BJ (cell line): ENCODE results near the gene ABCB11. TPM values are rescaled to one million over a fixed set of nuclear protein-coding genes. Genes with fewer than 3 reads are reported as not detected.

Source experiments
- CTCF ChIA-PET: fragments of 350-600 bp; formaldehyde crosslinking; extraction: SDS; loops from one replicate; lab custom pipeline; 2021; ENCODE audit warnings: antibody characterized with exemption, inconsistent platforms; lab: Yijun Ruan, JAX
- POLR2A ChIA-PET: fragments of 300-600 bp; sonication (Branson Sonifier 250); formaldehyde crosslinking; extraction: SDS; loops from one replicate; lab custom pipeline; 2021; ENCODE audit warnings: antibody characterized with exemption; lab: Charles Lee
- DNase-seq: peaks from one replicate; pipeline ENCODE4 v3.0.0-alpha.2; 2011; ENCODE audit warnings: low read depth
- H3K27me3 ChIP-seq: 2 replicates; pipeline ENCODE4 v1.6.0; 2011; ENCODE audit warnings: low read length; ENCODE audit not compliant: control insufficient read depth, insufficient read depth
- H3K36me3 ChIP-seq: 2 replicates; pipeline ENCODE4 v1.5.1; 2011; ENCODE audit warnings: low read length; ENCODE audit not compliant: control insufficient read depth, insufficient read depth
- H3K4me3 ChIP-seq: 2 replicates; pipeline ENCODE4 v1.5.1; 2011; ENCODE audit warnings: low read depth, mild to moderate bottlenecking, control low read depth, low read length
- polyA plus RNA-seq: library from polyadenylated mRNA; depleted of rRNA; stranded (reverse); fragments of >200 nt; gene quantifications from 2 replicates; pipeline ENCODE4 v1.2.3, GENCODE V29; 2011
- TF ChIP-seq, protein P1 (sequence below): IDR thresholded peaks from 2 replicates; pipeline ENCODE4 v1.5.1; 2011; ENCODE audit warnings: low read depth, mild to moderate bottlenecking, control low read depth, inconsistent platforms, low read length, moderate library complexity; ENCODE audit not compliant: insufficient read depth

ABCB11 gene
- polyA plus RNA-seq, 1 experiment: not detected

DNA sequence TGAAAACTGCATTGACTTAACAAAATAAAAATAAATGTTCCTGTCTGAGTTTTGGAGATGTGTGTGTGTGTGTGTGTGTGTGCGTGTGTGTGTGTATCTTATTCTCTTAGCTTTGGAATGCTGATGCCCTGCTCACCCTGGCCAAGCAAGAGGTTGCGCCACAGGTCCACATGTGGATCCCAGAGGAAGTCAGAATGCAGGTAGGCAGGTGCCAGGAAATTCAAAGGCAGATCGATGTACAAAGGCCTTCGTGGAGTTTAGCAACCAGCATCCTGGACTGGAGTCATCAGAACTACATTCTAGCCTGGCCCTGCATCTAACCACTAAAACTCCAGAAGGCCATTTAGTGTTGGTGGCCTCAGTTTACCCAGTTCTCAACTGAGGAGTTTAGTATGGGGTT lies 117.6 kb downstream of the ABCB11 start:
- DNase-seq: no peak
- ChIA-PET CTCF (no interaction called here), POLR2A (no interaction called here)
- Histone ChIP-seq H3K27me3 (peaks cover 15% of the 10 kb centered on the region), H3K36me3 (no peaks in the 10 kb centered on the region), H3K4me3 (no peak overlapping the region)
- TF ChIP-seq, protein P1, sequence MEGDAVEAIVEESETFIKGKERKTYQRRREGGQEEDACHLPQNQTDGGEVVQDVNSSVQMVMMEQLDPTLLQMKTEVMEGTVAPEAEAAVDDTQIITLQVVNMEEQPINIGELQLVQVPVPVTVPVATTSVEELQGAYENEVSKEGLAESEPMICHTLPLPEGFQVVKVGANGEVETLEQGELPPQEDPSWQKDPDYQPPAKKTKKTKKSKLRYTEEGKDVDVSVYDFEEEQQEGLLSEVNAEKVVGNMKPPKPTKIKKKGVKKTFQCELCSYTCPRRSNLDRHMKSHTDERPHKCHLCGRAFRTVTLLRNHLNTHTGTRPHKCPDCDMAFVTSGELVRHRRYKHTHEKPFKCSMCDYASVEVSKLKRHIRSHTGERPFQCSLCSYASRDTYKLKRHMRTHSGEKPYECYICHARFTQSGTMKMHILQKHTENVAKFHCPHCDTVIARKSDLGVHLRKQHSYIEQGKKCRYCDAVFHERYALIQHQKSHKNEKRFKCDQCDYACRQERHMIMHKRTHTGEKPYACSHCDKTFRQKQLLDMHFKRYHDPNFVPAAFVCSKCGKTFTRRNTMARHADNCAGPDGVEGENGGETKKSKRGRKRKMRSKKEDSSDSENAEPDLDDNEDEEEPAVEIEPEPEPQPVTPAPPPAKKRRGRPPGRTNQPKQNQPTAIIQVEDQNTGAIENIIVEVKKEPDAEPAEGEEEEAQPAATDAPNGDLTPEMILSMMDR: no peak

- H3K4me3 ChIP-seq: peak overlapping the region; percentile 27
- peaks cover 16% of the 10 kb centered on the region for H3K27me3 ChIP-seq
- ChIA-PET POLR2A (no interaction called here), CTCF (interaction anchor here (1.3 kb wide), 1 partner anchor 139 kb away, joined by 6 read pairs; no protein-coding TSS in a partner anchor)
- no peaks in the 10 kb centered on the region for H3K36me3 ChIP-seq
- DNase-seq: no peak
- TF ChIP-seq, protein P1: no peak
Observed at GRCh38 chr2:168912901-168913369, 118.2 kb downstream of the ABCB11 start.

DNA sequence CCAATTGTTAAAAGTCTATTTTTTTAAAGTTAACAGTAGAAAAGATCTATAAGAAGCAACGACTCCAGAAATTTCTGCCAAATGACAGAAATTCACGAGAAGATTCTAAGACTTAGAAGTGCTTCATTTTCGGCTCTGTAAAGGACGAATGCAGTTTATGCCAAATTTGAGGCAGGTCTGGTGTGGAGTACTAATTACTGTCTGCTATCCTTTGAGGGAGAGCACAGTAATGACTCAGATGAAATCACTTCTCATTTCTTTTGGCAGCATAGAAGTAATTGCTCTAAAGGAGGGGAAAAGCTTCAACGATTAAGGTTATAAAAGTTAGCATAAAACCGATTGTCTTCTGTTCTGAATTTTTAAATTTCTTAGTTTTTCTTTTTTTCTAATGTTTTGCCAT lies 118.7 kb downstream of the ABCB11 start:
- Histone ChIP-seq H3K4me3 (peak overlapping the region; percentile 27; the same call in 1 of the 2 replicates), H3K36me3 (no peaks in the 10 kb centered on the region), H3K27me3 (peaks cover 16% of the 10 kb centered on the region)
- POLR2A ChIA-PET: no interaction called here
- TF ChIP-seq, protein P1: no peak
- DNase-seq: no peak
- CTCF ChIA-PET: interaction anchor here (1.3 kb wide), 1 partner anchor 139 kb away, joined by 6 read pairs; no protein-coding TSS in a partner anchor

GRCh38 chr2:168910330-168910729 lies 120.8 kb downstream of the ABCB11 start:
- no peak for DNase-seq
- ChIA-PET POLR2A (interaction anchor here (0.8 kb wide), 1 partner anchor 187 kb away, joined by 3 read pairs; no protein-coding TSS in a partner anchor), CTCF (interaction anchor here (0.7 to 2.5 kb wide), 2 partner anchors 9 to 17 kb away, joined by 3 to 11 read pairs; no protein-coding TSS in a partner anchor)
- TF ChIP-seq, protein P1: no peak
- Histone ChIP-seq H3K36me3 (no peaks in the 10 kb centered on the region), H3K27me3 (peaks cover 14% of the 10 kb centered on the region), H3K4me3 (no peak overlapping the region)

DNA sequence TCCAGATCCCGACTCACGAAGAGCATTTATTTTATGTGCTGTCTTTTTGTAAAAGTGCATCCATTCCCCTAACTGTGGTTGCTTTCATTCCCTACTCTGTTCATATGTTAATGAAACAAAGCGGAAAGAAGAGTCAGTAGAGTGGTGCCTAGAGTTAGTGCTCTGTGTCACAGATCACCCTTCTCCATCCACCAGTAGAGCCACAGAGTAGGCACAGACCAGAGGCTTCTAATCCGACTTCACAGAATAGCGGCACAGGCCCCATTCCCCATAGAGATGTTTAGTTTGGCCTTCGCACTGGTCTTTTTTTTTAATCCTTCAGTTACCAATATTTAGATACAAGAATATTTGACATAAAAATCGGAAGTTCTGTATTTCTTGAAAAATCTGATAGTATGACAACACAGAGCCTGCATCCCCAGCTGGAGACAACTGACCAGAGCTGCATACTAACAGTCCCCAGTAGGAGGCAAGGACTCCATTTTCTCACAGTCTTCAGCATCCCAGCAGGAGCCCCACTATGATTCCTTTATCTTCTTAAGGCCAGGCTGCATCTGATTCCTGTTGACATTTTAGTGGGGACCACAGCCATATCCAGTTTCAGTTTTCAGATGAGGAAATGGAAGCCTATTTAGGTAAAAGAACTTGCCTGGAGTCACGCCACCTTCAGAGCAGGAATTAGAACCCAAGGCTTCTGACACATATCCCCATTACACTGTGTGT lies 123.0 kb downstream of the ABCB11 start:
- peaks cover 12% of the 10 kb centered on the region; the same call in 1 of the 2 replicates for H3K27me3 ChIP-seq
- POLR2A ChIA-PET: no interaction called here
- H3K36me3 ChIP-seq: no peaks in the 10 kb centered on the region
- CTCF ChIA-PET: interaction anchor here (1.0 to 1.4 kb wide), 2 partner anchors 13 to 565 kb away, joined by 3 read pairs; no protein-coding TSS in a partner anchor
- DNase-seq: no peak
- no peak overlapping the region for H3K4me3 ChIP-seq
- TF ChIP-seq, protein P1: no peak
